GM10248 (cell line): ENCODE results near the gene CNTNAP2.

Experiments used
- CTCF ChIA-PET: fragments of 300-600 bp; sonication (Branson Sonifier 250); formaldehyde crosslinking; extraction: SDS; loops from one replicate; lab custom pipeline; 2021; ENCODE audit warnings: antibody characterized with exemption; lab: Yijun Ruan, JAX
- POLR2A ChIA-PET: fragments of 350-650 bp; sonication (Branson Sonifier 250); formaldehyde crosslinking; extraction: SDS; loops from one replicate; lab custom pipeline; 2020; ENCODE audit warnings: antibody characterized with exemption; lab: Yijun Ruan, JAX
- DNase-seq: peaks from one replicate; pipeline ENCODE4 v3.0.0; 2012; ENCODE audit errors: extremely low spot score
- TF ChIP-seq, protein P1 (sequence below): IDR thresholded peaks from 2 replicates; pipeline ENCODE4 v1.5.1; 2012; ENCODE audit warnings: mild to moderate bottlenecking, low read depth; ENCODE audit errors: extremely low read depth, missing control alignments, control extremely low read depth

Gene CNTNAP2

DNA sequence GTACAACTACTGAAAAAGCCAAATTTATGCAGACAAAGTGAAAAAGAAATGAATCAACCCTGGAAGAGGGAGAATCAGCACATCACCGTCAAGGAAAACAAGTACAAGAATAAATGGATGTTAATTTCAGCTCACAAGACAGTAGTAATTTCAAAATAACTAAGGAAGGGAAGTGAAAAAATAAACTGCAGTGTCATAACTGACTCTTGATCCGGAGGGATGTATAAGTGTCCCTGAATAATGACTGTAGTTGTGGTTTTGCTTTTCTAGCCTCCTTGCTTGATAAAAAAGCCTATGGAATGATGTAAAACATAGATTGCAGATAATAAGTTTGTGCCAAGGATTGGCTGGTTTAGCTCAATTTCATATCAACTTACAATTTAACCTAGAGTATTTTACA is 1752.9 kb downstream of the CNTNAP2 start:
- no peak for DNase-seq
- ChIA-PET CTCF (interaction anchor here (1.2 to 1.3 kb wide), 3 partner anchors 11 to 161 kb away, joined by 3 read pairs; no protein-coding TSS in a partner anchor), POLR2A (no interaction called here)
- TF ChIP-seq, protein P1, sequence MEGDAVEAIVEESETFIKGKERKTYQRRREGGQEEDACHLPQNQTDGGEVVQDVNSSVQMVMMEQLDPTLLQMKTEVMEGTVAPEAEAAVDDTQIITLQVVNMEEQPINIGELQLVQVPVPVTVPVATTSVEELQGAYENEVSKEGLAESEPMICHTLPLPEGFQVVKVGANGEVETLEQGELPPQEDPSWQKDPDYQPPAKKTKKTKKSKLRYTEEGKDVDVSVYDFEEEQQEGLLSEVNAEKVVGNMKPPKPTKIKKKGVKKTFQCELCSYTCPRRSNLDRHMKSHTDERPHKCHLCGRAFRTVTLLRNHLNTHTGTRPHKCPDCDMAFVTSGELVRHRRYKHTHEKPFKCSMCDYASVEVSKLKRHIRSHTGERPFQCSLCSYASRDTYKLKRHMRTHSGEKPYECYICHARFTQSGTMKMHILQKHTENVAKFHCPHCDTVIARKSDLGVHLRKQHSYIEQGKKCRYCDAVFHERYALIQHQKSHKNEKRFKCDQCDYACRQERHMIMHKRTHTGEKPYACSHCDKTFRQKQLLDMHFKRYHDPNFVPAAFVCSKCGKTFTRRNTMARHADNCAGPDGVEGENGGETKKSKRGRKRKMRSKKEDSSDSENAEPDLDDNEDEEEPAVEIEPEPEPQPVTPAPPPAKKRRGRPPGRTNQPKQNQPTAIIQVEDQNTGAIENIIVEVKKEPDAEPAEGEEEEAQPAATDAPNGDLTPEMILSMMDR, result no peak

DNA sequence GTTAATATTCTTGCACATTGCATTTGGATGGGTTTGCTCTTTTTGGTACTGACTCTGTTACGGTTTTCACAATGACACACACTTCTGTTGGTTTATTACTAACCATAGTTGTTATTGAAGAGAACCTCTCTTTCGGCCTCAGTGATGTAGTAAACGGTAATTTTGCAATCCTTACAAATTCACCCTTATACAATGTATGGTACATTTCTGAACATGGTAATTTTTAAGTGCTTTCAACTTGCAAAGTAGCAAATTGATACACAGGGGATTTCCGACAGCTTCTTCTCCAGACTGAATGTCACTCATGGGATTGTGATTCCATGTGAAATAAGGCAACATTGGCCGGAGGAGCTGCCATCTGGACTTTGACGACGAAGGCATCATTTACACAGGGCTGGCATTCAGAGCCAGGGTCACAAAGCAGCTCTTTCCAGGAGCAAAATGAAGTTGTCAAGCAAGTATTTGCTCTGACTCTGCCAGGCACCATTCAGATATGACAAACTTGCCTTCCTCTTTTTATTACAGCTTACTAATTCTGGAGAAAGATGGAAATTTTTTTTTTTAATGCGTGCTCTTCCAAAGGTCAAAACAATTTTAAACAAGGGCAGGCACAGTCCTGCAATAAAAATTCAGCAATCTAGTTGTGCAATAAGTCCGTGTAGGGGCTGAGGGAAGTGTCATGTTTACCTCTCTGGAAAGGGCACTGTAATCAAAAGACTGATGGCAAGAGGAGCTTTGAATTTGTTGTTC is 1762.5 kb downstream of the CNTNAP2 start:
- POLR2A ChIA-PET, result no interaction called here
- TF ChIP-seq, protein P1, result no peak

DNA sequence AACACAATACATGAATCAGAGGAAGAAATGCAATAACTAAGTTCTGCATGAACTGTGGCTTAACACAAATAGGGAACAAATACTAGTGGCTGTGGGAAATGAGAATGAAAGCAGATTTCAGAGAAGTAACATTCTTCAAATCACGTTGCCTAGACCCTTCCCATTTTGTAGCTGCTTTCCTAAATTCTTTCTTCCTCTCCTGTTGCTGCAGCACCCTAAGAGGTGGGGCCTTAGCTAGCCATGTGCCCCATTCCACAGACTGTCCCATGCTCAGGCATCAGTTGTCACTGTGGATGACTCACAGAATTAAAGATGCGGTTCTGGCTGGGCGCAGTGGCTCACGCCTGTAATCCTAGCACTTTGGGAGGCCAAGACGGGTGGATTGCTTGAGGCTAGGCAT is 1769.3 kb downstream of the CNTNAP2 start:
- ChIA-PET POLR2A (no interaction called here), CTCF (no interaction called here)
- no peak for DNase-seq
- TF ChIP-seq, protein P1, result no peak

More for the DNA sequence above, 1762.5 kb downstream of the CNTNAP2 start:
- CTCF ChIA-PET, result no interaction called here
- DNase-seq, result no peak

DNA sequence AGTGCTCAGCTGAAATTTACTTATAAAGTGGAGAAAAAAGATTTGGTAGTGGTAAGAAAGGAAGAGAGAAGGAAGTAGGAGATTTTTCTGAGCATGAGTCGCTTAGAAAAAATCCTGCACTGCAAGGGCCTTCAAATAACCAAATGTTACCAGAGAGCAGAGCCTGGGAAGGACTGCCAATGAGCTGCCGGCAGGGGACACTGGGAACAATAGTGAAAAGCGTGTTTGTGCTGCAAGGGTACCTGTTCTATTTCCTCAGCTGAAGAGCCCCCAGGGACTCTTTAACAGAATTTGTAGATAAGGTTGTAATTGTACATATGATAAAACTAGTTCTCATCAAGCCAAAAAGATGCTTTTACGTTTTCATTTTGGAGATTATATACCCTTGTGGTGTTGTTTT is 1777.7 kb downstream of the CNTNAP2 start:
- POLR2A ChIA-PET, result no interaction called here
- TF ChIP-seq, protein P1, result no peak
- CTCF ChIA-PET, result interaction anchor here (1.1 kb wide), 1 partner anchor 15 kb away, joined by 4 read pairs; no protein-coding TSS in a partner anchor
- no peak for DNase-seq

DNA sequence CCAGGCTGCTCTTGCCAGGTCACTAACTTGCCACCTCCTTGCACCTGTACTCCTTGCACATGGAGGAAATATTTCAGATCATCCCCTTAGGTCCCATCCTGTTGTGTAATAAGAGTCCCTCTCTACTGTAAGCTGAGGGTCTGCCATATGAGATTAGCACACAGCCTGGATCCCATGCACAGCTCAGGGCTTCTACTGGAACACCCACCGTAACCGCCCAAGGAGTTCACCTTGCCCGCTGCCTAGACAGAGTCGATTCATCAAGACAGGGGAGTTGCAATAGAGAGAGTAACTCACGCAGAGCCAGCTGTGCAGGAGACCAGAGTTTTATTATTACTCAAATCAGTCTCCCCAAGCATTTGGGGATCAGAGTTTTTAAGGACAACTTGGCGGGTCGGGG is 1779.5 kb downstream of the CNTNAP2 start:
- DNase-seq, result no peak
- ChIA-PET CTCF (interaction anchor here (1.9 kb wide), 1 partner anchor 13 kb away, joined by 4 read pairs; no protein-coding TSS in a partner anchor), POLR2A (no interaction called here)
- TF ChIP-seq, protein P1, result no peak

DNA sequence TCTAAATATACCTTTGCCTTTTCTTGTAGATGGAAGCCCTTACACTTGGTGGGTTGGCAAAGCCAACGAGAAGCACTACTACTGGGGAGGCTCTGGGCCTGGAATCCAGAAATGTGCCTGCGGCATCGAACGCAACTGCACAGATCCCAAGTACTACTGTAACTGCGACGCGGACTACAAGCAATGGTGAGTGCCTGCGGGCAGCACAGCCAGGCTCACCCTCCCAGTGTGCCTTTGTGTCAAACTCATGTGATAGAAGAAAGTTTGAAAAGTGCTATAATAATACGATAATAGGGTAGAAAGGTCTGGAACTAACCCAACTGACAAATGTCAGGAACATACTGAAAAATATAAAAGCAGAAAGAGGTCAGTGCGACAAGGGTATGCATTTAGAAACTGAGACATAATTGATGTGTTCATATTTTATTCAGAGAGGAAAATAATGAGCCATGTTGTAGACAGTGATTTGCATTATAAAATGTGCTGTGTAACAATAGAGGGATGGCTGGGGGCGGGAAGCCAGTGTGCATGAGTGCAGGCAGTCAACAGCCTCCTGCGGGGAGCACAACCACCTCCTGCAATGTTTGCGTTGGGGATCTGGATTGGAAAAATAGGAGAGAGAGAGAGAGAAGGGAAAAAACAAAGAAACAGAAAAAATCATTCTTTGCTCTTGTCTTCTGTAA is 1787.1 kb downstream of the CNTNAP2 start:
- no peak for DNase-seq
- POLR2A ChIA-PET, result no interaction called here
- CTCF ChIA-PET, result no interaction called here
- TF ChIP-seq, protein P1, result no peak
